HEK293 (cell line): ENCODE data around the gene EVL.

Source experiments
- CTCF ChIA-PET: fragments of 350-600 bp; formaldehyde crosslinking; extraction: SDS; loops from one replicate; lab custom pipeline; 2021; ENCODE audit warnings: antibody characterized with exemption; lab: Yijun Ruan, JAX
- POLR2A ChIA-PET: fragments of 300-600 bp; formaldehyde crosslinking; extraction: SDS; loops from one replicate; lab custom pipeline; 2020; ENCODE audit warnings: antibody characterized with exemption, inconsistent platforms; lab: Yijun Ruan, JAX
- H3K27ac ChIP-seq: fragments of 200-500 bp; sonication (Bioruptor generic); 2 replicates; pipeline ENCODE4 v1.5.1; 2014; ENCODE audit warnings: low read depth, low read length, control low read depth, inconsistent platforms; ENCODE audit errors: extremely low read depth
- H3K36me3 ChIP-seq, 2 experiments: fragments of 200-500 bp in 1 of 2; sonication (Bioruptor generic) in 1 of 2; 1 replicate in 1 of 2; 2 replicates in 1 of 2; pipeline ENCODE4 v1.5.1; 2014 to 2017; ENCODE audit warnings: inconsistent platforms in 2 of 2, low read length in 2 of 2; ENCODE audit not compliant: control insufficient read depth in 2 of 2, insufficient read depth in 1 of 2
- H3K4me1 ChIP-seq: fragments of 200-500 bp; sonication (Bioruptor generic); 2 replicates; pipeline ENCODE4 v1.5.1; 2014; ENCODE audit warnings: mild to moderate bottlenecking, low read length, inconsistent platforms; ENCODE audit not compliant: control insufficient read depth, insufficient read depth
- H3K4me3 ChIP-seq: 2 replicates; pipeline ENCODE4 v1.5.1; 2011; ENCODE audit warnings: low read depth, mild to moderate bottlenecking, control low read depth, low read length, moderate library complexity
- H3K9me3 ChIP-seq: fragments of 200-500 bp; sonication (Bioruptor generic); 2 replicates; pipeline ENCODE4 v1.5.1; 2014; ENCODE audit warnings: low read depth, low read length, inconsistent platforms; ENCODE audit not compliant: control insufficient read depth, insufficient read depth
- HOXC10 ChIP-seq: sonication (generic); formaldehyde crosslinking; IDR thresholded peaks from 2 replicates; pipeline ENCODE4 v1.8.1; 2023; ENCODE audit warnings: mild to moderate bottlenecking, missing genetic modification reagents
- PRDM2 ChIP-seq: fragments of 450-650 bp; formaldehyde crosslinking; IDR thresholded peaks from 2 replicates; pipeline ENCODE4 v1.5.1; 2016; ENCODE audit warnings: missing biosample characterization, missing genetic modification characterization, borderline replicate concordance
- SCRT1 ChIP-seq: fragments of 450-650 bp; formaldehyde crosslinking; IDR thresholded peaks from 2 replicates; pipeline ENCODE4 v1.5.1; 2016; ENCODE audit warnings: missing biosample characterization, missing genetic modification characterization, borderline replicate concordance
- ZBTB21 ChIP-seq: fragments of 450-650 bp; formaldehyde crosslinking; IDR thresholded peaks from 2 replicates; pipeline ENCODE4 v1.5.1; 2017; ENCODE audit warnings: missing biosample characterization, missing genetic modification characterization
- ZFP3 ChIP-seq: fragments of 450-650 bp; formaldehyde crosslinking; IDR thresholded peaks from 2 replicates; pipeline ENCODE4 v1.5.1; 2016; ENCODE audit warnings: low read depth, missing biosample characterization, missing genetic modification characterization
- ZNF138 ChIP-seq: fragments of 450-650 bp; formaldehyde crosslinking; IDR thresholded peaks from 2 replicates; pipeline ENCODE4 v1.5.1; 2016; ENCODE audit warnings: missing biosample characterization, missing genetic modification characterization, borderline replicate concordance
- ZNF148 ChIP-seq: fragments of 450-650 bp; formaldehyde crosslinking; IDR thresholded peaks from 2 replicates; pipeline ENCODE4 v1.5.0; 2017; ENCODE audit warnings: missing biosample characterization, missing genetic modification characterization, borderline replicate concordance
- ZNF248 ChIP-seq: fragments of 450-650 bp; formaldehyde crosslinking; IDR thresholded peaks from 2 replicates; pipeline ENCODE4 v1.5.1; 2017; ENCODE audit warnings: missing biosample characterization, missing genetic modification characterization
- ZNF416 ChIP-seq: fragments of 450-650 bp; formaldehyde crosslinking; IDR thresholded peaks from 2 replicates; pipeline ENCODE4 v1.5.1; 2016; ENCODE audit warnings: missing biosample characterization, missing genetic modification characterization
- ZNF48 ChIP-seq: fragments of 450-650 bp; formaldehyde crosslinking; IDR thresholded peaks from 2 replicates; pipeline ENCODE4 v1.5.1; 2016; ENCODE audit warnings: missing biosample characterization, missing genetic modification characterization
- ZNF501 ChIP-seq: fragments of 450-650 bp; formaldehyde crosslinking; IDR thresholded peaks from 2 replicates; pipeline ENCODE4 v1.5.1; 2016; ENCODE audit warnings: missing biosample characterization, missing genetic modification characterization
- ZNF521 ChIP-seq: fragments of 450-650 bp; formaldehyde crosslinking; IDR thresholded peaks from 2 replicates; pipeline ENCODE4 v1.5.1; 2017; ENCODE audit warnings: missing biosample characterization, mild to moderate bottlenecking, missing genetic modification characterization
- ZNF621 ChIP-seq: fragments of 450-650 bp; formaldehyde crosslinking; IDR thresholded peaks from 2 replicates; pipeline ENCODE4 v1.5.1; 2017; ENCODE audit warnings: missing biosample characterization, missing genetic modification characterization
- ZNF658 ChIP-seq: fragments of 450-650 bp; formaldehyde crosslinking; IDR thresholded peaks from 2 replicates; pipeline ENCODE4; 2016; ENCODE audit warnings: missing biosample characterization, missing genetic modification characterization
- ZNF776 ChIP-seq: fragments of 450-650 bp; formaldehyde crosslinking; IDR thresholded peaks from 2 replicates; pipeline ENCODE4 v1.5.0; 2017; ENCODE audit warnings: missing biosample characterization, missing genetic modification characterization, borderline replicate concordance
- ZSCAN16 ChIP-seq: fragments of 450-650 bp; formaldehyde crosslinking; IDR thresholded peaks from 2 replicates; pipeline ENCODE4 v1.5.1; 2016; ENCODE audit warnings: missing biosample characterization, missing genetic modification characterization
- ZXDB ChIP-seq: fragments of 450-650 bp; formaldehyde crosslinking; IDR thresholded peaks from 2 replicates; pipeline ENCODE4 v1.5.1; 2016; ENCODE audit warnings: missing biosample characterization, missing genetic modification characterization

EVL gene

DNA sequence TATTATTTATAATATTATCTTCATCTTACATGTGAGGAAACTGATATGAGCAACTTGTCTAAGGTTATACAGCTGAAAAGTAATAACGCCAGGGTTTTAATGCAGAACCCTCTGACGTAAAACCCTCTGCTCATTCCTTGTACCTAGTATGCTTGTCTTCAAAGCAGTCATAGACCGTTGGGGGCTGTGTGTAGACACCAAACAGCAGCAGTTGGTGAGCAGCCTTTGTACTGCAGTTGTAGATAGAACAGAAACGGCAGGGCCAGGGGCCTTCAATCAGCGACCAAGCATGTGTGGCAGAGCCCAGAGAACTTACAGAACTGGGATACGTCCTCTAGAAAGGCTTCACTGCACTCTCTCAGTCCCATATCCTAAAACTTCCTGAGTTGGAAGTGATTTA is 28.1 kb downstream of the EVL start:
- no peak overlapping the region for H3K27ac ChIP-seq
- ChIA-PET POLR2A (no interaction called here), CTCF (interaction anchor here (0.6 to 1.5 kb wide), 3 partner anchors 15 to 147 kb away, joined by 3 to 6 read pairs (median 3); no protein-coding TSS in a partner anchor)
- H3K9me3 ChIP-seq = no peaks in the 10 kb centered on the region
- H3K4me1 ChIP-seq = no peaks in the 10 kb centered on the region
- no peak overlapping the region for H3K4me3 ChIP-seq
- peaks cover 0 to 9% of the 10 kb centered on the region in 2 experiments; a peak in 2 of 3 replicates for H3K36me3 ChIP-seq
- TF ChIP-seq HOXC10 (CRISPR knock-in tag) (no peak), ZNF48 (tag by site-specific recombination) (no peak), ZFP3 (tag by site-specific recombination) (no peak), ZNF138 (tag by site-specific recombination) (no peak), ZNF776 (tag by site-specific recombination) (no peak), ZNF501 (no peak), ZNF248 (tag by site-specific recombination) (no peak), ZBTB21 (tag by site-specific recombination) (no peak), ZNF521 (tag by site-specific recombination) (no peak), PRDM2 (tag by site-specific recombination) (no peak), ZXDB (tag by site-specific recombination) (no peak), SCRT1 (tag by site-specific recombination) (no peak), ZNF658 (tag by site-specific recombination) (no peak), ZSCAN16 (tag by site-specific recombination) (no peak), ZNF148 (tag by site-specific recombination) (no peak)

GRCh38 chr14:100096656-100097055 is 31.4 kb downstream of the EVL start:
- CTCF ChIA-PET = interaction anchor here (0.6 to 1.7 kb wide), 2 partner anchors 12 to 257 kb away, joined by 3 to 10 read pairs; no protein-coding TSS in a partner anchor
- peaks cover 6 to 21% of the 10 kb centered on the region in 2 experiments; a peak in 2 of 3 replicates for H3K36me3 ChIP-seq
- POLR2A ChIA-PET = no interaction called here
- H3K9me3 ChIP-seq = no peaks in the 10 kb centered on the region
- H3K27ac ChIP-seq = no peak overlapping the region
- no peaks in the 10 kb centered on the region for H3K4me1 ChIP-seq
- no peak overlapping the region for H3K4me3 ChIP-seq
- TF ChIP-seq ZNF621 (tag by site-specific recombination) (no peak), ZNF416 (tag by site-specific recombination) (no peak)
